Left ventricle myocardium inferior (tissue), 1 donor: ENCODE data around the gene SOX9. TPM values are rescaled to one million over a fixed set of nuclear protein-coding genes. Genes with fewer than 3 reads are reported as not detected.

Experiments used
- DNase-seq: peaks from one replicate; pipeline ENCODE4 v3.0.0-alpha.2; 2020
- H3K27ac ChIP-seq: fragments of 200-600 bp; replicated peaks from 2 replicates; pipeline ENCODE4 v1.8.0; 2021
- H3K27me3 ChIP-seq: fragments of 200-600 bp; 2 replicates; pipeline ENCODE4 v1.8.0; 2021; ENCODE audit warnings: low read depth
- H3K36me3 ChIP-seq: fragments of 200-600 bp; 2 replicates; pipeline ENCODE4 v1.8.0; 2021
- H3K4me1 ChIP-seq: fragments of 200-600 bp; 2 replicates; pipeline ENCODE4 v1.8.0; 2021
- H3K4me3 ChIP-seq: fragments of 200-600 bp; 2 replicates; pipeline ENCODE4 v1.8.0; 2021; ENCODE audit warnings: mild to moderate bottlenecking, moderate library complexity
- H3K9me3 ChIP-seq: fragments of 200-600 bp; replicated peaks from 2 replicates; pipeline ENCODE4 v1.8.0; 2021
- CTCF ChIP-seq: fragments of 200-600 bp; IDR thresholded peaks from 2 replicates; pipeline ENCODE4 v1.8.0; 2021; ENCODE audit warnings: antibody characterized with exemption, mild to moderate bottlenecking, borderline replicate concordance
- intact Hi-C: fragments of 100-400 bp; cut with micrococcal nuclease; formaldehyde crosslinking; loops from one replicate; pipeline ENCODE4 v1.11.0; 2022
- long read RNA-seq: library from polyadenylated mRNA; unstranded; transcript quantifications from one replicate; pipeline ENCODE4 v2.0.0, GENCODE V29; 2021
- total RNA-seq: library from RNA; stranded (reverse); fragmentation: NEBNext Ultra II Directional; extraction: Animal tissue kit (Norgen Biotek cat#: 25700); gene quantifications from one replicate; pipeline ENCODE4 v1.2.1, GENCODE V29; 2021
- donor health status: DM: no; HTN: yes; CAD: no; lungs with severe emphysema.

Gene SOX9
- total RNA-seq: 15.0 TPM
- long read RNA-seq, transcript SOX9-201 (3 exons, 3,935 nt): major isoform, 22 of 34 reads
- long read RNA-seq, partial matches to known transcripts: 4 of 34 reads
- long read RNA-seq, other reads (novel, unspliced or antisense): 8 of 34 reads

- H3K27ac ChIP-seq: peak within 1 kb of the TSS; percentile 85
- intact Hi-C loops: no loop called here
- peaks cover 94% of the 10 kb centered on the region for H3K27me3 ChIP-seq
- peak; percentile 89 for DNase-seq
- H3K9me3 ChIP-seq: no peaks in the 10 kb centered on the region
- no peak for TF ChIP-seq CTCF
- peak within 1 kb of the TSS; percentile 81 for H3K4me3 ChIP-seq
- peaks cover 83% of the 10 kb centered on the region for H3K4me1 ChIP-seq
- H3K36me3 ChIP-seq: peaks cover 10% of the 10 kb centered on the region
Measured at GRCh38 chr17:72120642-72121163, at the start of gene SOX9. TSS of gene SOX9 (plus strand) at chr17:72121020. CDS start at chr17:72121392, 372 bp downstream.

- no peak for TF ChIP-seq CTCF
- Histone ChIP-seq H3K4me1 (no peaks in the 10 kb centered on the region), H3K27ac (no peak overlapping the region), H3K36me3 (no peaks in the 10 kb centered on the region), H3K27me3 (peaks cover 6% of the 10 kb centered on the region), H3K4me3 (no peak overlapping the region), H3K9me3 (no peaks in the 10 kb centered on the region)
- intact Hi-C loops: no loop called here
- DNase-seq: no peak
Measured at GRCh38 chr17:72071330-72071729, 49.5 kb upstream of the SOX9 start.

GRCh38 chr17:72075995-72076677, 44.7 kb upstream of the SOX9 start:
- Histone ChIP-seq H3K4me1 (no peaks in the 10 kb centered on the region), H3K27me3 (no peaks in the 10 kb centered on the region), H3K36me3 (no peaks in the 10 kb centered on the region), H3K27ac (no peak overlapping the region), H3K4me3 (no peak overlapping the region), H3K9me3 (no peaks in the 10 kb centered on the region)
- TF ChIP-seq CTCF: no peak
- no peak for DNase-seq
- intact Hi-C loops: no loop called here

- TF ChIP-seq CTCF: no peak
- H3K4me1 ChIP-seq: no peaks in the 10 kb centered on the region
- no peaks in the 10 kb centered on the region for H3K9me3 ChIP-seq
- no peak overlapping the region for H3K27ac ChIP-seq
- H3K4me3 ChIP-seq: no peak overlapping the region
- intact Hi-C loops: no loop called here
- H3K27me3 ChIP-seq: no peaks in the 10 kb centered on the region
- H3K36me3 ChIP-seq: no peaks in the 10 kb centered on the region
- no peak for DNase-seq
Measured at GRCh38 chr17:72076678-72077030, 44.2 kb upstream of the SOX9 start.

- no peak for TF ChIP-seq CTCF
- no peak for DNase-seq
- Histone ChIP-seq H3K4me1 (no peaks in the 10 kb centered on the region), H3K27ac (no peak overlapping the region), H3K36me3 (no peaks in the 10 kb centered on the region), H3K27me3 (no peaks in the 10 kb centered on the region), H3K4me3 (no peak overlapping the region), H3K9me3 (no peaks in the 10 kb centered on the region)
- intact Hi-C loops: no loop called here
Measured at GRCh38 chr17:72077326-72077960, 43.4 kb upstream of the SOX9 start.
